Endothelial cell of umbilical vein (primary cell): Measurements from ENCODE around the gene GAK. TPM values are rescaled to one million over a fixed set of nuclear protein-coding genes. Genes with fewer than 3 reads are reported as not detected.

Experiments
- BruUV-seq: library from RNA; stranded (reverse); fragments of 400-500 nt; replicated peaks from 2 replicates; lab custom pipeline; 2021; lab: Mats Ljungman, UMichigan
- CTCF ChIA-PET: fragments of 300-600, 350-600 bp; sonication (Branson Sonifier 250); formaldehyde crosslinking; loops from one replicate; lab custom pipeline; 2021; ENCODE audit warnings: antibody characterized with exemption, inconsistent platforms; lab: Charles Lee
- POLR2A ChIA-PET: fragments of 300-600, 350-600 bp; sonication (Branson Sonifier 250); formaldehyde crosslinking; loops from one replicate; lab custom pipeline; 2021; ENCODE audit warnings: antibody characterized with exemption, inconsistent platforms; lab: Charles Lee
- DNase-seq: peaks from one replicate; pipeline ENCODE4 v3.0.0-alpha.2; 2011; ENCODE audit warnings: low read depth, low spot score
- FAIRE-seq: peaks from 2 replicates; lab custom pipeline; 2011; peaks lifted over from hg19 to GRCh38; lab: Jason Lieb, UNC
- H2AFZ ChIP-seq: 2 replicates; pipeline ENCODE4 v1.6.0; 2012; ENCODE audit warnings: low read depth, low read length, control low read depth, inconsistent platforms
- H3K27ac ChIP-seq: 2 replicates; pipeline ENCODE4 v1.5.1; 2011; ENCODE audit warnings: low read depth, mild to moderate bottlenecking, control low read depth, low read length, moderate library complexity; ENCODE audit not compliant: insufficient read depth
- H3K27me3 ChIP-seq, 2 experiments: 2 replicates each; pipeline versions ENCODE4 v1.6.0 to v1.6.1; 2011; ENCODE audit warnings: low read length in 2 of 2, mixed read lengths in 1 of 2; ENCODE audit not compliant: control insufficient read depth in 2 of 2, insufficient read depth in 2 of 2
- H3K36me3 ChIP-seq, 2 experiments: 2 replicates in 1 of 2; 3 replicates in 1 of 2; pipeline ENCODE4 v1.5.1; 2011; ENCODE audit warnings: low read length in 2 of 2, mild to moderate bottlenecking in 1 of 2, moderate library complexity in 1 of 2; ENCODE audit not compliant: control insufficient read depth in 2 of 2, insufficient read depth in 2 of 2; ENCODE audit errors: extremely low read depth in 1 of 2
- H3K4me1 ChIP-seq: 3 replicates; pipeline ENCODE4 v1.5.1; 2011; ENCODE audit warnings: mild to moderate bottlenecking, low read length; ENCODE audit not compliant: control insufficient read depth, insufficient read depth; ENCODE audit errors: extremely low read depth
- H3K4me2 ChIP-seq: 2 replicates; pipeline ENCODE4 v1.6.1; 2011; ENCODE audit warnings: low read length, control low read depth, mixed read lengths; ENCODE audit not compliant: insufficient read depth
- H3K4me3 ChIP-seq, 3 experiments: fragments of 200-600 bp in 1 of 3; sonication (generic), shearing (Covaris generic) in 1 of 3; replicated peaks in 1 of 3; 2 replicates each; pipeline ENCODE4 v1.5.1; 2011 to 2016; ENCODE audit warnings: control low read depth in 3 of 3, low read length in 3 of 3, mild to moderate bottlenecking in 2 of 3, inconsistent platforms in 1 of 3, low read depth in 1 of 3, moderate library complexity in 1 of 3; ENCODE audit not compliant: insufficient read depth in 1 of 3
- H3K79me2 ChIP-seq: 2 replicates; pipeline ENCODE4 v1.6.0; 2012; ENCODE audit warnings: low read length, inconsistent platforms; ENCODE audit not compliant: control insufficient read depth, insufficient read depth
- H3K9ac ChIP-seq: replicated peaks from 2 replicates; pipeline ENCODE3; 2011; ENCODE audit warnings: low read length, control low read depth; ENCODE audit not compliant: insufficient read depth; ENCODE audit errors: extremely low read depth
- H3K9me1 ChIP-seq: replicated peaks from 3 replicates; pipeline ENCODE4 v1.6.0; 2011; ENCODE audit warnings: mild to moderate bottlenecking, low read length; ENCODE audit not compliant: control insufficient read depth, insufficient read depth; ENCODE audit errors: extremely low read depth
- H3K9me3 ChIP-seq: replicated peaks from 2 replicates; pipeline ENCODE4 v1.5.1; 2012; ENCODE audit warnings: low read length, inconsistent platforms; ENCODE audit not compliant: control insufficient read depth, insufficient read depth
- H4K20me1 ChIP-seq: replicated peaks from 2 replicates; pipeline ENCODE3; 2011; ENCODE audit warnings: mild to moderate bottlenecking, low read length; ENCODE audit not compliant: control insufficient read depth, insufficient read depth; ENCODE audit errors: extremely low read depth
- CTCF ChIP-seq, 2 donors: IDR thresholded peaks; 1 replicate in 1 of 2; 2 replicates in 1 of 2; pipeline ENCODE4 v1.5.1; 2011; ENCODE audit warnings: low read length in 2 of 2, mild to moderate bottlenecking in 2 of 2, moderate library complexity in 2 of 2, control low read depth in 1 of 2, inconsistent platforms in 1 of 2, low read depth in 1 of 2; ENCODE audit not compliant: insufficient read depth in 1 of 2; ENCODE audit errors: extremely low read depth in 1 of 2
- EZH2 ChIP-seq: IDR thresholded peaks from 2 replicates; pipeline ENCODE4 v1.6.1; 2012; ENCODE audit warnings: borderline replicate concordance, low read depth, mild to moderate bottlenecking, moderate library complexity, low read length, inconsistent platforms; ENCODE audit not compliant: severe bottlenecking
- FOS ChIP-seq: IDR thresholded peaks from 2 replicates; pipeline ENCODE4 v1.6.1; 2011; ENCODE audit warnings: mild to moderate bottlenecking, low read length, moderate library complexity, borderline replicate concordance; ENCODE audit not compliant: insufficient read depth
- GATA2 ChIP-seq: IDR thresholded peaks from 2 replicates; pipeline ENCODE4 v1.7.0; 2011; ENCODE audit warnings: low read depth, mild to moderate bottlenecking, moderate library complexity, mixed read lengths, low read length; ENCODE audit not compliant: insufficient read length, insufficient read depth
- JUN ChIP-seq: IDR thresholded peaks from 2 replicates; pipeline ENCODE4 v1.6.1; 2011; ENCODE audit warnings: borderline replicate concordance, low read depth; ENCODE audit not compliant: insufficient read length, insufficient read depth
- MAX ChIP-seq: IDR thresholded peaks from 2 replicates; pipeline ENCODE4 v1.6.1; 2011; ENCODE audit not compliant: insufficient read depth, insufficient read length
- MYC ChIP-seq: IDR thresholded peaks from one replicate; pipeline ENCODE4 v1.6.1; 2011; ENCODE audit warnings: mild to moderate bottlenecking, low read depth, low read length
- POLR2A ChIP-seq: IDR thresholded peaks from 2 replicates; pipeline ENCODE4 v1.6.1; 2012; ENCODE audit warnings: low read depth, mild to moderate bottlenecking, control low read depth, low read length
- POLR2AphosphoS5 ChIP-seq: IDR thresholded peaks from 2 replicates; pipeline ENCODE4 v1.6.1; 2012; ENCODE audit warnings: low read depth, mild to moderate bottlenecking, control low read depth, low read length, moderate library complexity; ENCODE audit not compliant: insufficient read depth
- dilution Hi-C: fragments of 300-500 bp; cut with MboI; formaldehyde crosslinking; loops from one replicate; pipeline ENCODE4 v1.15.0; 2019; ENCODE audit warnings: low sequenced_read_pairs; ENCODE audit not compliant: extremely low pct_ligation_motif_present
- intact Hi-C: fragments of 100-400 bp; cut with micrococcal nuclease; formaldehyde crosslinking; loops from one replicate; pipeline ENCODE4 v1.10.0; 2022
- polyA plus RNA-seq, 4 experiments: library from polyadenylated mRNA; depleted of rRNA in 3 of 4; stranded (reverse) in 3 of 4; unstranded in 1 of 4; fragments of >200 nt; gene quantifications; 2 replicates each; pipeline versions ENCODE4 v1.2.1 to v1.2.3, GENCODE V29; 2011 to 2012; ENCODE audit warnings: missing spikeins in 1 of 4
- total RNA-seq: library from RNA; stranded (reverse); gene quantifications from 2 replicates; pipeline ENCODE4 v1.2.3, GENCODE V29; 2021

Gene GAK
- total and polyA plus RNA-seq, 2 donors (not counting 3 experiments of a cell fraction or from before 2014, with no cell fraction given) = 49.6 to 109 TPM

GRCh38 chr4:972651-973424 lies 40.7 kb upstream of the GAK start:
- peak; percentile 24 for DNase-seq
- peak overlapping the region; percentile 85 for H3K4me2 ChIP-seq
- no peaks in the 10 kb centered on the region for H3K9me1 ChIP-seq
- dilution Hi-C loops (no loop called here), intact Hi-C loops (loop anchor here (1.0 to 2.0 kb wide), 2 partner anchors 14 to 41 kb away; partner anchors contain the start of genes GAK, IDUA and TMEM175)
- H3K9me3 ChIP-seq = no peaks in the 10 kb centered on the region
- ChIA-PET CTCF (interaction anchor here (1.0 kb wide), 1 partner anchor 14 kb away, joined by 5 read pairs; the partner anchor contains the start of gene IDUA), POLR2A (no interaction called here)
- no peaks in the 10 kb centered on the region for H3K27me3 ChIP-seq
- TF ChIP-seq POLR2AphosphoS5 = no peak
- no peak for TF ChIP-seq EZH2
- TF ChIP-seq GATA2 = no peak
- TF ChIP-seq POLR2A = no peak
- no peak for TF ChIP-seq MYC
- no peak for TF ChIP-seq CTCF (IDR thresholded peaks at IDR 0.05; ENCODE audit: extremely low read depth in 1 of 2, insufficient read depth in 1 of 2, low read depth in 1 of 2, low read length in 2 of 2)
- no peak for TF ChIP-seq MAX
- TF ChIP-seq FOS = no peak
- TF ChIP-seq JUN = no peak
- H3K9ac ChIP-seq = peak overlapping the region; percentile 12
- FAIRE-seq = no peak
- H3K4me1 ChIP-seq = peaks cover 11% of the 10 kb centered on the region
- H3K79me2 ChIP-seq = no peaks in the 10 kb centered on the region
- BruUV-seq = no TSS peak
- H3K4me3 ChIP-seq = peak overlapping the region; percentile 62 to 95 (median 87)
- peak overlapping the region; percentile 46 for H2AFZ ChIP-seq
- H3K27ac ChIP-seq = no peak overlapping the region
- no peaks in the 10 kb centered on the region for H4K20me1 ChIP-seq
- H3K36me3 ChIP-seq = no peaks in the 10 kb centered on the region
